SK-MEL-5 (cell line): ENCODE data around the gene UNC5CL. TPM values are rescaled to one million over a fixed set of nuclear protein-coding genes. Genes with fewer than 3 reads are reported as not detected.

Experiments used
- DNase-seq: peaks from one replicate; pipeline ENCODE4 v3.0.0-alpha.2; 2016; ENCODE audit warnings: low read depth, low spot score
- in situ Hi-C: cut with HindIII; loops from 2 replicates; pipeline ENCODE4 v1.10.0; 2016; ENCODE audit warnings: low sequenced_read_pairs, high pct_unique_total_duplicates, low pct_unique_long_range_greater_than_20kb
- total RNA-seq: library from RNA; depleted of rRNA; stranded (reverse); fragments of >200 nt; shearing (Covaris generic); gene quantifications from 2 replicates; pipeline ENCODE4 v1.2.3, GENCODE V29; 2014; rRNA removed

The UNC5CL gene
- total RNA-seq, 1 experiment from 2014 or later: 0.16 TPM

- in situ Hi-C loops: no loop called here
- DNase-seq: no peak
Measured at GRCh38 chr6:40997234-40997957, 41.6 kb downstream of the UNC5CL start.

- DNase-seq: no peak
- in situ Hi-C loops: no loop called here
Measured at GRCh38 chr6:40996591-40997233, 42.3 kb downstream of the UNC5CL start.

GRCh38 chr6:40992746-40993145 lies 46.3 kb downstream of the UNC5CL start:
- DNase-seq: no peak
- in situ Hi-C loops: no loop called here

GRCh38 chr6:40990301-40990700 lies 48.7 kb downstream of the UNC5CL start:
- in situ Hi-C loops: no loop called here
- DNase-seq: no peak

GRCh38 chr6:40989204-40990169 lies 49.5 kb downstream of the UNC5CL start:
- DNase-seq: no peak
- in situ Hi-C loops: no loop called here

GRCh38 chr6:40988634-40989033 lies 50.4 kb downstream of the UNC5CL start:
- no peak for DNase-seq
- in situ Hi-C loops: no loop called here

GRCh38 chr6:40986921-40987819 lies 51.9 kb downstream of the UNC5CL start:
- in situ Hi-C loops: no loop called here
- DNase-seq: no peak

GRCh38 chr6:40986364-40986763 lies 52.7 kb downstream of the UNC5CL start:
- no peak for DNase-seq
- in situ Hi-C loops: no loop called here

GRCh38 chr6:40983752-40984151 lies 55.3 kb downstream of the UNC5CL start:
- in situ Hi-C loops: no loop called here
- no peak for DNase-seq

- in situ Hi-C loops: no loop called here
- no peak for DNase-seq
Measured at GRCh38 chr6:40982917-40983316, 56.1 kb downstream of the UNC5CL start.

GRCh38 chr6:40978687-40979289 lies 60.2 kb downstream of the UNC5CL start:
- DNase-seq: no peak
- in situ Hi-C loops: no loop called here

- in situ Hi-C loops: no loop called here
- DNase-seq: no peak
Measured at GRCh38 chr6:40977695-40978094, 61.3 kb downstream of the UNC5CL start.

- in situ Hi-C loops: no loop called here
- DNase-seq: no peak
Measured at GRCh38 chr6:40977085-40977484, 61.9 kb downstream of the UNC5CL start.

Other genes with a start within 250 kb of the UNC5CL start
- not detected in 2 replicates for gene TSPO2, start 3.2 kb upstream of the UNC5CL start, total RNA-seq
- gene APOBEC2, start 14.0 kb upstream of the UNC5CL start, total RNA-seq: not detected in 2 replicates
- gene OARD1, start 33.1 kb upstream of the UNC5CL start, total RNA-seq: 20.2 and 23.4 TPM in 2 replicates
- gene NFYA, start 33.8 kb upstream of the UNC5CL start, total RNA-seq: 10.6 and 11.6 TPM in 2 replicates
- gene TREML1, start 115.1 kb upstream of the UNC5CL start, total RNA-seq: not detected in 2 replicates
- not detected in 2 replicates for gene TREM2, start 123.9 kb upstream of the UNC5CL start, total RNA-seq
- not detected in 2 replicates for gene TREML2, start 161.9 kb upstream of the UNC5CL start, total RNA-seq
- not detected in 2 replicates for gene TREML4, start 189.1 kb upstream of the UNC5CL start, total RNA-seq
- gene TREM1, start 247.5 kb upstream of the UNC5CL start, total RNA-seq: not detected in 2 replicates